ENCODE measurements around the gene CDK14. TPM values are rescaled to one million over a fixed set of nuclear protein-coding genes. Genes with fewer than 3 reads are reported as not detected.

The CDK14 gene
- total and polyA plus RNA-seq, 2 donors (not counting 1 experiment from before 2014, with no cell fraction given): 42.1 to 167 TPM

DNA sequence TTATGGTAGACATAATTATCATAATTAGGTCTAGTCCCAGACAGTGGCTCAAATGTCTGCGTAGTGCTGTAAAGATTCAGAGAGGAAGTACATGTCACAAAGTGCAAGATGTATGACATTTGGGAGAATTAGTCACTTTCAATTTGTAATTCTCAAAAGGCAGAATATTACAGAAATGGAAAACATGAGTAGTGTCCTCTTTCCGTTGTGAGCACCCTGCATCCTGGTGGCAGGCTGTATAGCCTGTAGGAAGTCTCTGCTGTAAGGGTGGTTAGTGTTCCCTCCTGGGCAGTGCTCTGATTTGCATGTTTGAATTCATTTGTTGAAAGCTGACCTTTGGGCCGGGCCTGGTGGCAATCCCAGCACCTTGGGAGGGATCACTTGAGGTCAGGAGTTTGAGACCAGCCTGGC lies 17.0 kb downstream of the CDK14 start:
- H3K4me2 ChIP-seq (replicated peaks; ENCODE audit: low read depth, low read length, poor library complexity, severe bottlenecking): peak overlapping the region; percentile 58
- DNase-seq (peak; percentile 39), ATAC-seq (ENCODE audit: low read depth) (peak; percentile 88)
- no peaks in the 10 kb centered on the region for H3K9me3 ChIP-seq (ENCODE audit: control extremely low read depth in 1 of 3, control insufficient read depth in 2 of 3, insufficient read depth in 1 of 3, low read length in 2 of 3)
- Mint-ChIP-seq H3K4me1 (peaks cover 37% of the 10 kb centered on the region), H3K9me3 (ENCODE audit: insufficient read depth) (no peaks in the 10 kb centered on the region), H3K4me3 (peak overlapping the region; percentile 50), H3K27ac (peak overlapping the region; percentile 87), H3K27me3 (no peaks in the 10 kb centered on the region)
- ChIA-PET POLR2A (interaction anchor here (0.7 kb wide), 1 partner anchor 183 kb away, joined by 5 read pairs; no protein-coding TSS in a partner anchor), CTCF (interaction anchor here (0.8 to 1.0 kb wide), 3 partner anchors 11 to 158 kb away, joined by 3 to 4 read pairs (median 3); no protein-coding TSS in a partner anchor)
- intact Hi-C loops (cut with micrococcal nuclease): loop anchor here (1.0 kb wide), 3 partner anchors 8 to 124 kb away; no protein-coding TSS in a partner anchor
- H3K27ac ChIP-seq (ENCODE audit: low read length in 2 of 2): peak overlapping the region in 1 of 2 donors; percentile 66
- no peaks in the 10 kb centered on the region for H4K20me1 ChIP-seq (ENCODE audit: control insufficient read depth, insufficient read depth, low read length, poor library complexity, severe bottlenecking)
- H3K4me1 ChIP-seq (ENCODE audit: control insufficient read depth in 2 of 2, insufficient read depth in 2 of 2, low read length in 2 of 2): peaks cover 10 to 15% of the 10 kb centered on the region in 2 donors
- peak overlapping the region; percentile 23 for H2AFZ ChIP-seq (ENCODE audit: insufficient read depth, low read depth, low read length, poor library complexity, severe bottlenecking)
- H3K27me3 ChIP-seq (replicated peaks in 1 of 4; ENCODE audit: control extremely low read depth in 1 of 4, control insufficient read depth in 3 of 4, insufficient read depth in 4 of 4, low read length in 3 of 4): no peaks in the 10 kb centered on the region
- 38% methylated on average over 2 of the region's 3 CpGs for WGBS (ENCODE audit: insufficient coverage)
- TF ChIP-seq, protein P1, sequence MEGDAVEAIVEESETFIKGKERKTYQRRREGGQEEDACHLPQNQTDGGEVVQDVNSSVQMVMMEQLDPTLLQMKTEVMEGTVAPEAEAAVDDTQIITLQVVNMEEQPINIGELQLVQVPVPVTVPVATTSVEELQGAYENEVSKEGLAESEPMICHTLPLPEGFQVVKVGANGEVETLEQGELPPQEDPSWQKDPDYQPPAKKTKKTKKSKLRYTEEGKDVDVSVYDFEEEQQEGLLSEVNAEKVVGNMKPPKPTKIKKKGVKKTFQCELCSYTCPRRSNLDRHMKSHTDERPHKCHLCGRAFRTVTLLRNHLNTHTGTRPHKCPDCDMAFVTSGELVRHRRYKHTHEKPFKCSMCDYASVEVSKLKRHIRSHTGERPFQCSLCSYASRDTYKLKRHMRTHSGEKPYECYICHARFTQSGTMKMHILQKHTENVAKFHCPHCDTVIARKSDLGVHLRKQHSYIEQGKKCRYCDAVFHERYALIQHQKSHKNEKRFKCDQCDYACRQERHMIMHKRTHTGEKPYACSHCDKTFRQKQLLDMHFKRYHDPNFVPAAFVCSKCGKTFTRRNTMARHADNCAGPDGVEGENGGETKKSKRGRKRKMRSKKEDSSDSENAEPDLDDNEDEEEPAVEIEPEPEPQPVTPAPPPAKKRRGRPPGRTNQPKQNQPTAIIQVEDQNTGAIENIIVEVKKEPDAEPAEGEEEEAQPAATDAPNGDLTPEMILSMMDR (IDR thresholded peaks at IDR 0.05): no peak
- no peak for TF ChIP-seq EZH2 (IDR thresholded peaks at IDR 0.05; ENCODE audit: borderline replicate concordance, insufficient read depth, low read depth, low read length, poor library complexity, severe bottlenecking)
- H3K4me3 ChIP-seq (ENCODE audit: control extremely low read depth in 1 of 5, extremely low read depth in 1 of 5, insufficient read depth in 1 of 5, low read depth in 2 of 5, low read length in 4 of 5): peak overlapping the region in 3 of 5 experiments; percentile 5 to 13 (median 13)
- peak overlapping the region; percentile 33 for H3K9ac ChIP-seq (ENCODE audit: low read length)
- peaks cover 71% of the 10 kb centered on the region for H3K79me2 ChIP-seq (ENCODE audit: control insufficient read depth, insufficient read depth, low read length)
- H3K36me3 ChIP-seq (replicated peaks in 1 of 2; ENCODE audit: control extremely low read depth in 1 of 2, control insufficient read depth in 1 of 2, extremely low read depth in 1 of 2, insufficient read depth in 2 of 2, low read length in 1 of 2): no peaks in the 10 kb centered on the region

DNA sequence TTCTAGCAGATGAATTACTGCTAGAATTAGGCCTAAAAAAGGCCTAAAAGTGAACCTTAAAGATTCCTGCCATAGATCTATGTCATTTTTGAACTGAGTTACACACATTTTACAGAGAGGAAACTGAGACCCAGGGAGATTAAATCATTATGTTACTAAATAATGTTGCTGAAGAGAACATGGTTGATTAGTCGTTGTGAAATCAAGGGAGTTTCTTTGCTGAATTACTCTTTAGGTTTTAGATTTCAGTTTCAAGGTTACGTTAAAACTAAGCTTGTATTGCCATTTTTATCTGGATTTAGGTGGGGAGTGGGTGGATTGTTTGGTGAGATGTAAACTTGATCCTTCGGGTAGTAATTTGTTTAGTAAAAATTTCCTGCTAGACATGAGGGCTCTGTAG lies 21.3 kb downstream of the CDK14 start:
- Mint-ChIP-seq H3K27me3 (no peaks in the 10 kb centered on the region), H3K4me1 (peaks cover 36% of the 10 kb centered on the region), H3K4me3 (no peak overlapping the region), H3K27ac (no peak overlapping the region), H3K9me3 (ENCODE audit: insufficient read depth) (no peaks in the 10 kb centered on the region)
- H3K4me1 ChIP-seq (ENCODE audit: control insufficient read depth in 2 of 2, insufficient read depth in 2 of 2, low read length in 2 of 2): peaks cover 21 to 25% of the 10 kb centered on the region in 2 donors
- H3K27ac ChIP-seq (ENCODE audit: low read length in 2 of 2): no peak overlapping the region
- no peak for ATAC-seq (ENCODE audit: low read depth)
- H4K20me1 ChIP-seq (ENCODE audit: control insufficient read depth, insufficient read depth, low read length, poor library complexity, severe bottlenecking): no peaks in the 10 kb centered on the region
- ChIA-PET POLR2A (no interaction called here), CTCF (interaction anchor here (0.6 to 3.9 kb wide), 3 partner anchors 12 to 234 kb away, joined by 3 to 15 read pairs (median 13); no protein-coding TSS in a partner anchor)
- H3K4me3 ChIP-seq (ENCODE audit: control extremely low read depth in 1 of 5, extremely low read depth in 1 of 5, insufficient read depth in 1 of 5, low read depth in 2 of 5, low read length in 4 of 5): no peak overlapping the region
- 89% methylated on average over 3 of the region's 3 CpGs for WGBS (ENCODE audit: insufficient coverage)
- intact Hi-C loops (cut with micrococcal nuclease): no loop called here
- no peak overlapping the region for H2AFZ ChIP-seq (ENCODE audit: insufficient read depth, low read depth, low read length, poor library complexity, severe bottlenecking)
- H3K36me3 ChIP-seq (replicated peaks in 1 of 2; ENCODE audit: control extremely low read depth in 1 of 2, control insufficient read depth in 1 of 2, extremely low read depth in 1 of 2, insufficient read depth in 2 of 2, low read length in 1 of 2): no peaks in the 10 kb centered on the region
- no peak for DNase-seq
- TF ChIP-seq, protein P1 (IDR thresholded peaks at IDR 0.05): no peak
- TF ChIP-seq EZH2 (IDR thresholded peaks at IDR 0.05; ENCODE audit: borderline replicate concordance, insufficient read depth, low read depth, low read length, poor library complexity, severe bottlenecking): no peak
- H3K27me3 ChIP-seq (replicated peaks in 1 of 4; ENCODE audit: control extremely low read depth in 1 of 4, control insufficient read depth in 3 of 4, insufficient read depth in 4 of 4, low read length in 3 of 4): no peaks in the 10 kb centered on the region
- no peaks in the 10 kb centered on the region for H3K9me3 ChIP-seq (ENCODE audit: control extremely low read depth in 1 of 3, control insufficient read depth in 2 of 3, insufficient read depth in 1 of 3, low read length in 2 of 3)
- H3K79me2 ChIP-seq (ENCODE audit: control insufficient read depth, insufficient read depth, low read length): peaks cover 57% of the 10 kb centered on the region
- no peak overlapping the region for H3K9ac ChIP-seq (ENCODE audit: low read length)
- H3K4me2 ChIP-seq (replicated peaks; ENCODE audit: low read depth, low read length, poor library complexity, severe bottlenecking): no peak overlapping the region
